Tibial nerve (tissue), 4 donors: Measurements from ENCODE around the gene KIAA0232.

Experiments used
- EP300 ChIP-seq, 2 donors: sonication (generic); formaldehyde crosslinking; IDR thresholded peaks; one replicate each; pipeline ENCODE4 v1.6.1; 2017; ENCODE audit warnings: antibody characterized with exemption in 2 of 2, mild to moderate bottlenecking in 1 of 2
- TF ChIP-seq, protein P1 (sequence below), 5 experiments: fragments of 200-600 bp in 3 of 5; fragments of 450-650 bp in 2 of 5; sonication (generic) in 3 of 5; IDR thresholded peaks; one replicate each; pipeline ENCODE4 v1.5.1; 2016 to 2019; ENCODE audit warnings: antibody characterized with exemption in 5 of 5, mild to moderate bottlenecking in 3 of 5, moderate library complexity in 2 of 5

DNA sequence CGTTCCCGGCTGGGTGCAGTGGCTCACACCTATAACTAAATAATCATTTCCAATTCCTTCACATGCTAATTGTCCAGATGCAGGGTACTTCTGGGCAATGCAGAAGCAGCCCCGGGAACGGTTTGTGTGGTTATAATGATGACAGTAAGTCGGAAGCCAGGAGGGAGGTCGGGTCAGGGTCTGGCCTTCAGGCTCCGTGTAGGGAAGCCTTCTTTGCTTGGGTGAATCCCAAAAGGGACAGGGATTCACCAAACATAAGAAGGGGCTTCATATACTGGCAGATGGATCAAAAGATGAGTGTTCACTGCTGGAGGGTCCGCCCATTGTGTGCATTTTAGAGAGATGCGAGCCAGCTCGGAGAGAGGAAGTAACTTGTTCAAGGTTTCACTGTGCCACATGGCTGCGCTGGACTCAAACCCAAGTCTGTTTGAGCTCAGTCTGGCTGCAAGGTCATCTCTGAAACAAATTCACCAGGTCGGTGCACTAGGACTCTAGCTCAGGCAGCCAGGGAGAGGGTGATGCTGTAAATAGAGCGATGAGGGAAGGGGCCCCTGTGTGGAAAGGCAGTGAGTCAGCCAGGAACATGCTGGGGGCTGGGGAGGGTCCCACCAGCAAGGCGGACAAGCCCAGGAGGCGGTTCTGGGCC is 4.8 kb upstream of the KIAA0232 start:
- no peak for TF ChIP-seq EP300 (IDR thresholded peaks at IDR 0.05)
- TF ChIP-seq, protein P1, sequence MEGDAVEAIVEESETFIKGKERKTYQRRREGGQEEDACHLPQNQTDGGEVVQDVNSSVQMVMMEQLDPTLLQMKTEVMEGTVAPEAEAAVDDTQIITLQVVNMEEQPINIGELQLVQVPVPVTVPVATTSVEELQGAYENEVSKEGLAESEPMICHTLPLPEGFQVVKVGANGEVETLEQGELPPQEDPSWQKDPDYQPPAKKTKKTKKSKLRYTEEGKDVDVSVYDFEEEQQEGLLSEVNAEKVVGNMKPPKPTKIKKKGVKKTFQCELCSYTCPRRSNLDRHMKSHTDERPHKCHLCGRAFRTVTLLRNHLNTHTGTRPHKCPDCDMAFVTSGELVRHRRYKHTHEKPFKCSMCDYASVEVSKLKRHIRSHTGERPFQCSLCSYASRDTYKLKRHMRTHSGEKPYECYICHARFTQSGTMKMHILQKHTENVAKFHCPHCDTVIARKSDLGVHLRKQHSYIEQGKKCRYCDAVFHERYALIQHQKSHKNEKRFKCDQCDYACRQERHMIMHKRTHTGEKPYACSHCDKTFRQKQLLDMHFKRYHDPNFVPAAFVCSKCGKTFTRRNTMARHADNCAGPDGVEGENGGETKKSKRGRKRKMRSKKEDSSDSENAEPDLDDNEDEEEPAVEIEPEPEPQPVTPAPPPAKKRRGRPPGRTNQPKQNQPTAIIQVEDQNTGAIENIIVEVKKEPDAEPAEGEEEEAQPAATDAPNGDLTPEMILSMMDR (IDR thresholded peaks at IDR 0.05), result no peak
